ENCODE measurements around the gene SHC1. TPM values are rescaled to one million over a fixed set of nuclear protein-coding genes. Genes with fewer than 3 reads are reported as not detected.

SHC1 gene
- total RNA-seq, 1 experiment from 2014 or later = 199 TPM

GRCh38 chr1:154936555-154937084 lies 33.9 kb downstream of the SHC1 start, which contains the start of gene PMVK (continued):
- TF ChIP-seq, protein P1, sequence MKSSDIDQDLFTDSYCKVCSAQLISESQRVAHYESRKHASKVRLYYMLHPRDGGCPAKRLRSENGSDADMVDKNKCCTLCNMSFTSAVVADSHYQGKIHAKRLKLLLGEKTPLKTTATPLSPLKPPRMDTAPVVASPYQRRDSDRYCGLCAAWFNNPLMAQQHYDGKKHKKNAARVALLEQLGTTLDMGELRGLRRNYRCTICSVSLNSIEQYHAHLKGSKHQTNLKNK (CRISPR knock-in tag; IDR thresholded peaks at IDR 0.05) = no peak
- TF ChIP-seq RELA (CRISPR knock-in tag; IDR thresholded peaks at IDR 0.05; ENCODE audit: borderline replicate concordance) (peak; percentile 96), TCF7 (CRISPR knock-in tag; IDR thresholded peaks at IDR 0.05; ENCODE audit: low read depth) (0 out of 2 replicates have a peak, but pooled peaks have one; percentile 88), ZNF263 (CRISPR knock-in tag; IDR thresholded peaks at IDR 0.05; ENCODE audit: low read depth) (peak; percentile 64; the same call in 1 of the 2 replicates), ZNF232 (CRISPR knock-in tag; IDR thresholded peaks at IDR 0.05) (peak; percentile 99), EMX1 (CRISPR knock-in tag; IDR thresholded peaks at IDR 0.05) (no peak), SMAD3 (CRISPR knock-in tag; IDR thresholded peaks at IDR 0.05; ENCODE audit: borderline replicate concordance) (peak; percentile 99), AFF4 (CRISPR knock-in tag; IDR thresholded peaks at IDR 0.05; ENCODE audit: borderline replicate concordance) (peak; percentile 88; the same call in 1 of the 2 replicates), ATF3 (CRISPR knock-in tag; conservative IDR thresholded peaks at IDR 0.05) (0 out of 2 replicates have a peak, but pooled peaks have one; percentile 44), ZNF671 (CRISPR knock-in tag; IDR thresholded peaks at IDR 0.05) (no peak), ZBTB21 (CRISPR knock-in tag; IDR thresholded peaks at IDR 0.05; ENCODE audit: borderline replicate concordance) (peak; percentile 84; the same call in 1 of the 2 replicates), ZNF138 (CRISPR knock-in tag; conservative IDR thresholded peaks at IDR 0.05) (peak; percentile 79; the same call in 1 of the 2 replicates), HMGA2 (CRISPR knock-in tag; IDR thresholded peaks at IDR 0.05) (peak; percentile 15; the same call in 1 of the 2 replicates), ERG (CRISPR knock-in tag; IDR thresholded peaks at IDR 0.05) (no peak; the same call in 1 of the 2 replicates), SP1 (CRISPR knock-in tag; conservative IDR thresholded peaks at IDR 0.05) (peak; percentile 80), CREB1 (CRISPR knock-in tag; IDR thresholded peaks at IDR 0.05) (peak; percentile 95), ZNF281 (CRISPR knock-in tag; IDR thresholded peaks at IDR 0.05) (peak; percentile 96), RORB (CRISPR knock-in tag; IDR thresholded peaks at IDR 0.05) (no peak), ZSCAN18 (CRISPR knock-in tag; IDR thresholded peaks at IDR 0.05) (no peak)
- TF ChIP-seq, protein P2, sequence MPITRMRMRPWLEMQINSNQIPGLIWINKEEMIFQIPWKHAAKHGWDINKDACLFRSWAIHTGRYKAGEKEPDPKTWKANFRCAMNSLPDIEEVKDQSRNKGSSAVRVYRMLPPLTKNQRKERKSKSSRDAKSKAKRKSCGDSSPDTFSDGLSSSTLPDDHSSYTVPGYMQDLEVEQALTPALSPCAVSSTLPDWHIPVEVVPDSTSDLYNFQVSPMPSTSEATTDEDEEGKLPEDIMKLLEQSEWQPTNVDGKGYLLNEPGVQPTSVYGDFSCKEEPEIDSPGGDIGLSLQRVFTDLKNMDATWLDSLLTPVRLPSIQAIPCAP (CRISPR knock-in tag; IDR thresholded peaks at IDR 0.05) = peak; percentile 97
- TF ChIP-seq, protein P3, sequence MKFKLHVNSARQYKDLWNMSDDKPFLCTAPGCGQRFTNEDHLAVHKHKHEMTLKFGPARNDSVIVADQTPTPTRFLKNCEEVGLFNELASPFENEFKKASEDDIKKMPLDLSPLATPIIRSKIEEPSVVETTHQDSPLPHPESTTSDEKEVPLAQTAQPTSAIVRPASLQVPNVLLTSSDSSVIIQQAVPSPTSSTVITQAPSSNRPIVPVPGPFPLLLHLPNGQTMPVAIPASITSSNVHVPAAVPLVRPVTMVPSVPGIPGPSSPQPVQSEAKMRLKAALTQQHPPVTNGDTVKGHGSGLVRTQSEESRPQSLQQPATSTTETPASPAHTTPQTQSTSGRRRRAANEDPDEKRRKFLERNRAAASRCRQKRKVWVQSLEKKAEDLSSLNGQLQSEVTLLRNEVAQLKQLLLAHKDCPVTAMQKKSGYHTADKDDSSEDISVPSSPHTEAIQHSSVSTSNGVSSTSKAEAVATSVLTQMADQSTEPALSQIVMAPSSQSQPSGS (CRISPR knock-in tag; IDR thresholded peaks at IDR 0.05; ENCODE audit: borderline replicate concordance, low read depth) = no peak; the same call in 1 of the 2 replicates
- TF ChIP-seq, protein P4, sequence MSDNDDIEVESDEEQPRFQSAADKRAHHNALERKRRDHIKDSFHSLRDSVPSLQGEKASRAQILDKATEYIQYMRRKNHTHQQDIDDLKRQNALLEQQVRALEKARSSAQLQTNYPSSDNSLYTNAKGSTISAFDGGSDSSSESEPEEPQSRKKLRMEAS (CRISPR knock-in tag; IDR thresholded peaks at IDR 0.05) = peak; percentile 100
